ENCODE results near the gene OR13C2. TPM values are rescaled to one million over a fixed set of nuclear protein-coding genes. Genes with fewer than 3 reads are reported as not detected.
"Not testable (repeated sequence)": the region's sequence is repeated elsewhere in the genome, so short reads cannot be mapped to it uniquely, and the experiment has no call there.

OR13C2 gene, protein sequence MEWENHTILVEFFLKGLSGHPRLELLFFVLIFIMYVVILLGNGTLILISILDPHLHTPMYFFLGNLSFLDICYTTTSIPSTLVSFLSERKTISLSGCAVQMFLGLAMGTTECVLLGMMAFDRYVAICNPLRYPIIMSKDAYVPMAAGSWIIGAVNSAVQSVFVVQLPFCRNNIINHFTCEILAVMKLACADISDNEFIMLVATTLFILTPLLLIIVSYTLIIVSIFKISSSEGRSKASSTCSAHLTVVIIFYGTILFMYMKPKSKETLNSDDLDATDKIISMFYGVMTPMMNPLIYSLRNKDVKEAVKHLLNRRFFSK
- not detected in 2 replicates for total RNA-seq (2014; rRNA removed; shearing (Covaris generic))

DNA sequence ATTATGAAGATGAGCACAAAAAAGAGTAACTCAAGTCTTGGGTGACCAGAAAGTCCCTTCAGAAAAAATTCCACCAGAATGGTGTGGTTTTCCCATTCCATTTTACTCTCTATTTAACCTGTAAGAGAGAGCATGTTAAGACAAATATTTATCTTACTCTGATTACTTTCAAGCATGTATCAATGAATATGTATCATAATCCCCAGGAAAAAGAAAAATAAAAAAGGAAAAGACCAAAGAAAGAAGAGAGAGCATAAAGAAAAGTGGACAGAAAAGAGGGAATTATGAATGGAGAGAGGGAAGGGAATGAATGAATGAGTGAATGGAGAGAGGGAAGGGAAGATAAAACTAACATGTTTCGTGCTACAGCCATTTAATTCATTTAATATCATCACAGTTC lies at the start of gene OR13C2:
Gene OR13C2 (minus strand): TSS at position 101 of the 400 bp plus-strand sequence. CDS start 0 bp downstream, at position 101.
- DNase-seq (ENCODE audit: low spot score): not testable (repeated sequence)

DNA sequence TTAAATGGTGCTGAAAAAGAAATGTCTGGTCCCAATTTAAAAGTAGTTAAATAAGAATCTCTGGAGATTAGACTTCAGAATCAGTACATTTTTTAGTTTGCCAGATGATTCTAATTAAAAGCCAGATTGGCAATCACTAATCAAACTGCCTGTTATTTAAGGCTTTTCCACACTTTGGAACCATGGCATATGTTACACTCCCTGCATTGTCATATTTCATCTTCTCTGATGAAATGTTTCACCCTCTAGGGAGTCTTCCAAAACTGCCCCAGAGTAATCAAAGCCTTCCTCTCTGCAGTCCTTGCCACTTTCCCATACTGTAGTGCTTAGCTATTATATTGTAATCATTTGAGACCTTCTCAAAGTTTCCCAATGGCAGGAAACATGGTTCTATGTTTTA lies 30.0 kb upstream of the OR13C2 start:
- no peak for DNase-seq (ENCODE audit: low spot score)

DNA sequence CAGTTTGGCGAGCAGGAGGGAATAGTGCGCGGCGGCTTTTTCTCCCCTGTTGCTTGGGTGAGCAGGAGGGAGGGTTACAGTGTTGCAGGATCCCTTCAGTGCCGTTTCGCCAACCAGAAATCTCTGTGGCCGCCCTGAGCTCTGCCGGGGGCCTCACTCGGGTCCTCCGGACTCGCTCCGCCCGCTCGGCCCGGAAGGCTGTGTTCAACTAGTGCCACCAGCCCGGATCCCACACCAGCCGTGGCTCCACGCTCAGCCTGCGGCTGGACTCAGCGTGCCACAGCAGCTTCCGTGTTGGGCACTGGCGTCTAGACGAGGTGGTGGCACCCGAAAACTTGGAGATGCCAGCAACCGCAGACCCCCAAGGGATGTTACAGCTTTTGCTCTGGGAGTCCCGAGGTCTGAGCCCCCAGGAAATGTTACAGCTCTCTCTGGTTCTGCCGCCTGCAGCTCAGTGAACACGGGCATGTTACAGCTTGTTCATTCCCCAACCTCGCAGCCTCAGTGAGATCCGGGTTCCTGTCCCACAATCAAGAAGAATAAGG lies 28.6 kb upstream of the OR13C2 start:
- no peak for DNase-seq (ENCODE audit: low spot score)

DNA sequence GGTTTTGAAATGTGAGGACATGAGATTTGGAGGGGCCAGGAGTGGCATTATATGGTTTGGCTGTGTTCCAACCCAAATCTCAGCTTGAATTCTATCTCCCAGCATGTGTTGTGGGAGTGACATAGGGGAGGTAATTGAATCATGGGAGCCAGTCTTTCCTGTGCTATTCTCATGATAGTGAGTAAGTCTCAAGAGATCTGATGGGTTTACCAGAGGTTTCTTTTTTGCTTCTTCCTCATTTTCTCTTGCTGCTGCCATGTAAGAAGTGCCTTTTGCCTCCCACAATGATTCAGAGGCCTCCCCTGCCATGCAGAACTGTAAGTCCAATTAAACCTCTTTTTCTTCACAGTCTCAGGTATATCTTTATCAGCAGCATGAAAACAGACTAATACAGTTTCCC lies 20.5 kb upstream of the OR13C2 start:
- DNase-seq (ENCODE audit: low spot score): not testable (repeated sequence)

DNA sequence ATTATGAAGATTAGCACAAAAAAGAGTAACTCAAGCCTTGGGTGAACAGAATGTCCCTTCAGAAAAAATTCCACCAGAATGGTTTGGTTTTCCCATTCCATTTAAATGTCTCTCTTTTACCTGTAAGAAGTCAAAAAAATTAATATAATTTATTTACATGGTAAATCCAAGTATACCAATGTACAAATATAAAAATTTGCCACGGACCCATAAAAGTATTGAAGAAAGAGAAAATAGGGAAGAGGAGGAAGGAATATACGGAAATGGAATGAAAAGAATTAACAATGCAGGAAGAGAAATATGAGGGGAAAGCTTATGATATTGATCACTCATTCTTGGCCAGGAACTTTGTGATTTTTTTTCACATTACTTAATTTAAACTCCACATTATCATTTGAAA lies 12.7 kb upstream of the OR13C2 start, which contains the start of gene OR13C9:
Gene OR13C9 (minus strand): TSS at position 101 of the 400 bp plus-strand sequence. CDS start 0 bp downstream, at position 101.
- DNase-seq (ENCODE audit: low spot score): no peak

DNA sequence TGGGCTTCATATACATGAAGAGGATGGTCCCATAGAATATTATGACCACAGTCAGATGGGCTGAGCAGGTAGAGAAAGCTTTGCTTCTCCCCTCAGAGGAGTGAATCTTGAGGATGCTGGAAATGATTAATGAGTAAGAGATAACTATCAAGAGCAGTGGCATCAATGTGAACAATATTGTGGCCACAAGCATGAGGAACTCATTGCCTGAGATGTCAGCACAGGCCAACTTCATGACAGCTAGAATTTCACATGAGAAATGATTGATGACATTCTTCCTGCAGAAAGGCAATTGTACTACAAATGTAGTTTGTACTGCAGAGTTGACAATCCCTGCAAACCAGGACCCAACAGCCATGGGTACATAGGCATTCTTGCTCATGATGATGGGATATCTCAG lies 12.0 kb upstream of the OR13C2 start:
- no peak for DNase-seq (ENCODE audit: low spot score)

DNA sequence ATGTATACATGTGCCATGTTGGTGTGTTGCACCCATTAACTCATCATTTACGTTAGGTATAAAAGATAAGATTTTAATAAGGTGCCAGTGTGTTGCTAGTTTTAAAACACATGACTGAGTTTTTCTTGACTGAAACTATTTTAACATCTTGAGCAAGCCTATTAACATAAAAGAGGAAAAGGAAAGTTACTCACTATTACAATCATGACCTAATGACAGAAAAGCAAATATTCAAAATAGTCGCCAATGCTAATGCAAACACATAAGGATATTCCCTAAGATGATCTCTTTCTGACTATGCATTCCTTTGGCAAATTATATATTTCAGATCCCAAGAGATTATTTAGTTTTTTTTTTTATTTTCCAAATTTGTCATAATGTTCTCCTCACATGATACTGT lies 5.8 kb upstream of the OR13C2 start:
- no peak for DNase-seq (ENCODE audit: low spot score)

DNA sequence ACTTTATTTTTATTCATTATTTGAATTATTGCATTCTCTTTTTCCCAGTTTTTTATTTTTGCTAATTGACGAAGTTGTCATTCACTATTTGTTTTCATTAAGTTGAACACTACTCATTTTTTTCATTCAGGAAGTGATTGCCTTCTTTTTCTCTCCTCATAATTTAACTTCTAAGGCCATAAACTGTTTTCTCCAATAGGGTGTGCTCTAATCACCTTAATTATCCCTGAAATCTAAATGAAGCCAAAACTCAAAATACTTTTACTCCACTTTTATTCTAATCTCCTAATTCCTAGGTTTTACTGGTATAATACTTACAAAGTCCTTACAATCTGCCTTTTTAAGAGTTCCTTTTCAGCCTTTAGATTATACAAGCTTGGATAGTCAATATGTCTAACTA lies 2.9 kb upstream of the OR13C2 start:
- DNase-seq (ENCODE audit: low spot score): peak; percentile 23

DNA sequence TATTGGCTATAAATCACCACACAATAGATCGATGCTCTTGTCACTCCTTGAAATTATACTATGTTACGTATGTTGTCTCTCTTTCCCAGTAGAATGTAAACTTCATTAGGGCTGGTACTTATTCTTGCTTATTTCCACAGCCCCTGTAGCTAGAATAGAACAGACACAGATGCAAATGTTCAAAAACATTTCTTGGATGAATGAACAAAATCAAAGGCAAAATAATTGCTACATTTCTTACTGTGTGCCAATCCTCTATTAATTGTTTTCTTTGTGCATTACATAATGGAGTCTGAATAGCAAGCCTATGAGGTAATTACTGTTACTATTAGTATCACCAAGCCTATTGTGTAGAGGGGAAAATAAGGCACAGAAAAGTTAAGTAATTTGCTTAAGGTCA lies 725 bp upstream of the OR13C2 start:
- no peak for DNase-seq (ENCODE audit: low spot score)

DNA sequence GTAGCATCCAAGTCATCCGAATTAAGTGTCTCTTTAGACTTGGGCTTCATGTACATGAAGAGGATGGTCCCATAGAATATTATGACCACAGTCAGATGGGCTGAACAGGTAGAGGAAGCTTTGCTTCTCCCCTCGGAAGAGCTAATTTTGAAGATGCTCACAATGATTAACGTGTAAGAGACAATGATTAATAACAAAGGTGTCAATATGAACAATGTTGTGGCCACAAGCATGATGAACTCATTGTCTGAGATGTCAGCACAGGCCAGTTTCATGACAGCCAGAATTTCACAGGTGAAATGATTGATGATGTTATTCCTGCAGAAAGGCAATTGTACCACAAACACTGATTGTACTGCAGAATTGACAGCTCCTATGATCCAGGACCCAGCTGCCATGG lies 626 bp downstream of the OR13C2 start:
- DNase-seq (ENCODE audit: low spot score): no peak

DNA sequence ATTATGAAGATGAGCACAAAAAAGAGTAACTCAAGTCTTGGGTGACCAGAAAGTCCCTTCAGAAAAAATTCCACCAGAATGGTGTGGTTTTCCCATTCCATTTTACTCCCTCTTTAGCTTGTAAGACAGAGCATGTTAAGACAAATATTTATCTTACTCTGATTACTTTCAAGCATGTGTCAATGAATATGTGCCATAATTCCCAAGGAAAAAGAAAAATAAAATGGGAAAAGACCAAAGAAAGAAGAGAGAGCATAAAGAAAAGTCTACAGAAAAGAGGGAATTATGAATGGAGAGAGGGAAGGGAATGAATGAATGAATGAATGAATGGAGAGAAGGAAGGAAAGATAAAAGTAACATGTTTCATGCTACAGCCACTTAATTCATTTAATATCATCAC lies 6.1 kb downstream of the OR13C2 start, which contains the start of gene OR13C5:
Gene OR13C5 (minus strand): TSS at position 101 of the 400 bp plus-strand sequence. CDS start 0 bp downstream, at position 101.
- not testable (repeated sequence) for DNase-seq (ENCODE audit: low spot score)

DNA sequence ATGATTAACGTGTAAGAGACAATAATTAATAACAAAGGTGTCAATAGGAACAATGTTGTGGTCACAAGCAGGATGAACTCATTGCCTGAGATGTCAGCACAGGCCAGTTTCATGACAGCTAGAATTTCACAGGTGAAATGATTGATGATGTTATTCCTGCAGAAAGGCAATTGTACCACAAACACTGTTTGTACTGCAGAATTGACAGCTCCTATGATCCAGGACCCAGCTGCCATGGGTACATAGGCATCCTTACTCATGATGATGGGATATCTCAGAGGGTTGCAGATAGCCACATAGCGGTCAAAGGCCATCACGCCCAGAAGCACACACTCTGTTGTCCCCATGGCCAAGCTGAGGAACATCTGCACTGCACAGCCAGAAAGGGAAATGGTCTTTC lies 6.7 kb downstream of the OR13C2 start:
- DNase-seq (ENCODE audit: low spot score): not testable (repeated sequence)

DNA sequence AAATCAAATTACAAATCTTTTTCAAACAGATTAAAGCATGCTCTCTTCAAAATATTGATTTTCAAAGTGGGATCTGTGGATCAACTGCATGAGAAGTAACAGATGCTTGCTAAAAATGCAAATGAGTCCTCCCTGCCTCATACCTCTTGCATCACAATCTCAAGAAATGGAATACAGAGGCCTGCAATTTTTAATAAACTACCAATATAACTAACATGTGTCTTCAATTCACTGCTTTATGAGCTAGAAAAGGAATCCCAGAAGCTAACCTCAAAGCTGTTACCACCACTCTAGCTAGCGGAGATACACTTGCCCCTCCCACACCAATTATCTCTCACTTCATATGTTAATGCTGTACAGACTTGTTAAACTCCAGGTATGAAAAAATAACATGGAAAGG lies 15.8 kb downstream of the OR13C2 start:
- DNase-seq (ENCODE audit: low spot score): no peak

DNA sequence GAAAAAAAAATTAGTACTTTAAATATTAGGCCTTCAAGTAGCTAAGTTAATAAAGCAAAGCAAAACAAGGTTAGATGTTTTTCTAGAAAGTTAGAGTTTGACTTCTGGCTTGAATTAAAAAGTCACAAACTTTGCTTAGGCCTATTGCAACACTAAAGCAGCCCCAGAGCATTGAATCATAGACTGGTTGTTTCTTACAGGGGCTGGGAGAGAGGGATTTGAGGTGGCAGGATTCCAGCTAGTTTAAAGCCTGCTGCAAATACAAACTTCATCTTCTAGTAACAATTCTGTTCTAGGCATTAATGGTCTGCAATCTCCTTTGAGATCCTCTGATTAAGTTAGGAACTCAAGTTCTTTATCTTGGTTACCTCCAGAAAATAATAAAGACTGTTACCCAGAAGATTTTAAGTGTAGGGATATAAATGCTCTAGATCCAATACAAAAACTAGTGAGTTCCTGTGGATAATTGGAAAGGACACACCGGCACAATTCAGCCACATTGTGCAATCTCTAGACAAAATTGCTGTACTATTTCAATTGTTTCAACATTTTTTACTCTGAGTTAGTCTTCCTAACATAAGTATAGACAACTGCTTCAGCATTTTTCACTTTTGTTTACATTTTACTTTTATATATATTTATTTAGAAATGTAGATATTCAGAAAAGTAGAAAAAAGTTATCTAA lies 18.8 kb downstream of the OR13C2 start:
- no peak for DNase-seq (ENCODE audit: low spot score)

DNA sequence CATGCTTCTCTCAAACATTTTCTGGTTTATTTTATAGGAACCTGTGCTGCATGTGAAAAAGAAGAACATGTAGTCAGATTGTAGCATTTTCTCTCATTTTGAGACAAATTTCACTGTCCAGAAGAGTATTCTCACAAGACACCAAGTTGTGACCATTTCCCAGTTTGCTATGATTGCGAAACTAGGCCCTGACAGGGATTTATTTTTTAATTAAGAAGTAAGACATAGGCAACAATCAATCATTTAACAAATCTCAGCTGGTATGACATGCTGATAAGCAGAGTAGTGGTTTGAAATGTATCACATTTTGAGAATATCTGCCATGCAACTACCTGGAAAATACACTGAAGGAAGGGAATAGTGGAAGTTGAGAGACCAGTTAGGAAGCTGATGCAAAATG lies 24.9 kb downstream of the OR13C2 start:
- DNase-seq (ENCODE audit: low spot score): no peak

DNA sequence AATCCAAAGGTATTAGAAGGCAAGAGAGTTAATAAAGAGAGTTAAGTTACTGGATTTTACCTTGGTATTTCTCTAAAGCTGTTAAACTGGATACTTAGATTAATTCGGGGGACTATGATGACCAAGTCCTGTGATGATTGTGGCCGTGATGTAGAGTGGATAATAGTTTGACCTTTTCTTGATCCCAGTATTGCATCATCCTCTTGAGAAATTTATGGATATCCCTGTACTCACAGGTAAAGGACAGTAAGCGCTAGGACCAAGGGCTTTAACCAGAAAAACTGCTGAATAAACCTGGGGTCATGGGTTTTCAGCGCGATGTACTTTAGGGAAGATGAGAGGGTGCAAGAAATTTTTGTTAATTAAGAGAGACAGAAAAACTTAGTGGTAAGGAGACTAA lies 28.2 kb downstream of the OR13C2 start:
- DNase-seq (ENCODE audit: low spot score): no peak

DNA sequence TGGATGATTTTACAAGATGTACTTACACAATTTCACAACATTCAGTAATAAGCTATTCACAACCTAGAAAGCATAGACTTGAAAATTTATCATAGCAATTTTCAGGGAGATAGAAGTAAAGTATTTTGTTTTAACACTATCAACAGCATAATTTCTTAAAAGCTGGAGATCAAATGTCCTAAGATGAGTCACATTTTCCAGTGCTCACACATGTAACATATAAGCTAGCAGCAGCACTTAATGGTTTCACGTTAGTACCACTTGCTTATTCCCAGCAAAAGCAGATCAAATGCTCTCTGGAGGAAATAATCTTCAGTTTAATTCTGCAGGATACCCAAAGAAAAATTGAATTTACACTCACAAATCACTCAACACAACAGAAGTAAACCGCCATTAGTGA lies 30.0 kb downstream of the OR13C2 start:
- no peak for DNase-seq (ENCODE audit: low spot score)

DNA sequence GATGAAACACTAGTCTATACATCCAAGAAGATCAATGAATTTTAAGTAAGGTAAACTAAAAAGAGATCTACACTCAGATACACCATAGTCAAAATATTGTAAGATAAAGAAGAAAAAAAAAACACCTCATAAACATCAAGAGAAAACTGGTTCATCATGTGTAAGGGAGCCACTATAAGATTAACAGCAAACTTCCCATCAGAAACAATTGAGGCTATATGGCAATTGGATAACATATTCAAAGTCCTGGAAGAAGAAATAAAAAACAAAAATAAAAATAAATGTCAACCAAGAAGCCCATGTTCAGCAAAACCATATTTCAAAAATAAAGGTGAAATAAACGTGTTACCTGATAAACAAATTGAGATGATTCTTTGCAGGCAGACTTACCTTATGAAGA lies 32.8 kb downstream of the OR13C2 start:
- no peak for DNase-seq (ENCODE audit: low spot score)

DNA sequence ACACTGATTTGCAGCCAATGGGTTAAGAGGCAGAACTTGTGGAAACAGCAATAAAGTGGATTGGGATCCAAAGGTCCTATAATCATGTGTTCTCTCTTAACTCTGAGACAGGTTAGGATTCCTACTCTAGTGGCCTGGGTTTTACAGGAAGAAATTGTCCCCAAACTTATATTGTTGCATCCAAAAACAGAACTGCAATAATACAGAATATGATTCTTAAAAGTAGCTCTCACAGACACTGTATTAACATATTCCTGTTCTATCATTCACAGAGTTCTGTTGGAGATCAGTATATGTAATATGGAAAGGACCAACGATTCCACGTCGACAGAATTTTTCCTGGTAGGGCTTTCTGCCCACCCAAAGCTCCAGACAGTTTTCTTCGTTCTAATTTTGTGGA lies 36.6 kb downstream of the OR13C2 start, which contains the start of gene OR13C8:
Gene OR13C8 (plus strand): TSS at position 301 of the 400 bp plus-strand sequence. CDS start 0 bp downstream, at position 301.
- no peak for DNase-seq (ENCODE audit: low spot score)

DNA sequence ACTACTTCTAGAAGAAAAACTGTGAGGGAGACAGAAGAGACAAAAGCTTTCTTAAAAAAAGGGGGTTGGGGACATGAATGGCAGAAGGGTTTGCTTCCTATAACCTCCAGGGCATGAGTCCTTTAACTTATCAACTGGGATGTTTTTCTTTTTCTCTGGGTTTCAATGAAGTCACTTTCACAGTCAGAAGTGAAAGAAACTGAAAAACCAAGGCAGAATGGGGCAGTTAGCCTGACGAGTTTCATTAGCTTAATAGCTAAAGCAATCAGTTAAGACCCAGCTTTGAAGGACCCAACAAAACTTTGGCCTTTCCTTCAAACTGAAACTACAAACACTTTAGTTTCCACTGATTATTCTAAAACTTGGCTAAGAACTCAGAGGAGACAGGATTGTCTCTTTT lies 41.1 kb downstream of the OR13C2 start:
- DNase-seq (ENCODE audit: low spot score): no peak

DNA sequence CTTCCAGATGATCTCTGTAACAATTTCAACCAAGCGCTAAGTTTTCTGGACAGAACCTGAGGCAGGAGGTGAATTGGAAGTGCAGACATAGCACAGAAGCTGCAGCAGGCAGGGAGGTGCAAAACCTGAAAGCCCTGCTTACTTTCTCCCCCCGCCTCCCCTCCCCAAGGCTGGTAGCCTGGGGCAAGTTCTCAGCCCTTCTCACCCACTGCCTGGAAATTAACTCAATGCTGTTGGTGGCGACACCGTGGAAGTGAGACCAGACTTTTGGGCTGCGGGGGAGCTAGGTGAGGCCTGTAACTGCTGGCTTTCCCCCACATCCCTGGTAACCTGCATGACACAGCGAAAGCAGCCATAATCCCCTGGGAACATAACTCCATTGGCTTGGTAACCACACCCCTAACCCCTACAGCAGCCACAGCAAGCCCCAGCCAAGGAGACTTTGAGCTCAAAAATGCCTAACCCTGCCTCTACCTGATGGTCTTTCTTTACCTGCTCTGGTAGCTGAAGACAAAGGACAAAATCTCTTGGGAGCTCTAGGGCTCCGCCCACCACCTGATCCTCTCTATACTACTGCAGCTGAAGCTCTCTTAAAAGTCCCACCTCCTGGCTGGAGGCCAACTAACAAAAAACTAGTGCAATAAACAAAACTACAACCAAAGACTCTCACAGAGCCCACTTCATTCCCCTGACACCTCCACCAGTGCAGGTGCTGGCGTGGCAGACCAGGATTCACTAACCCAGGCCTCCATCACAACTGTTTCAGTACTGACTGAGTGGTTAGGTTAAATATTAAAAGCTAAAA lies 48.4 kb downstream of the OR13C2 start:
- no peak for DNase-seq (ENCODE audit: low spot score)

DNA sequence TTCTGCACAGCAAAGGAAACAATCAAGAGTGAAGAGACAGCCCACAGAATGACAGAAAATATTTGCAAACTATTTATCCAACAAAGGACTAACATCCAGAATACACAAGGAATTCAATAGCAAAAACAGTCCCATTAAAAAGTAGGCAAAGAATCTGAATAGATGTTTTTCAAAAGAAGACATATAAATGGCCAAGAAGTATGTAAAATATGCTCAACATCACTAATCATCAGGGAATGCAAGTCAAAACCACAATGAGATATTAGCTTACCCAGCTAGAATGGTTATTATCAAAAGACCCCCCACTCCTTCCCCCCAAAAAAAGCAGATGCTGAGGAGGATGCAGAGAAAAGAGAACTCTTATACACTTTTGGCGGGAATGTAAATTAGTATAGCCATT lies 49.9 kb downstream of the OR13C2 start:
- DNase-seq (ENCODE audit: low spot score): no peak
